NB4 (cell line): ENCODE data around the gene FSIP1.
"Not testable (repeated sequence)": the region's sequence is repeated elsewhere in the genome, so short reads cannot be mapped to it uniquely, and the experiment has no call there.

Experiments used
- DNase-seq: peaks from one replicate; pipeline ENCODE4 v3.0.0; 2010; ENCODE audit warnings: low read depth
- H3K4me3 ChIP-seq: one replicate; pipeline ENCODE4 v1.5.1; 2011; ENCODE audit warnings: mild to moderate bottlenecking, low read depth, low read length, moderate library complexity
- MYC ChIP-seq: IDR thresholded peaks from 2 replicates; pipeline ENCODE4 v1.6.1; 2011; ENCODE audit warnings: low read depth, low read length
- POLR2A ChIP-seq: IDR thresholded peaks from 2 replicates; pipeline ENCODE4 v1.6.1; 2011; ENCODE audit warnings: mild to moderate bottlenecking; ENCODE audit not compliant: insufficient read length; ENCODE audit errors: extremely low read depth
- TF ChIP-seq, protein P1 (sequence below): IDR thresholded peaks from one replicate; pipeline ENCODE4 v1.5.1; 2012; ENCODE audit warnings: low read depth, low read length
- TF ChIP-seq, protein P2 (sequence below): IDR thresholded peaks from 2 replicates; pipeline ENCODE4 v1.6.1; 2011; ENCODE audit warnings: low read depth, low read length

Gene FSIP1

DNA sequence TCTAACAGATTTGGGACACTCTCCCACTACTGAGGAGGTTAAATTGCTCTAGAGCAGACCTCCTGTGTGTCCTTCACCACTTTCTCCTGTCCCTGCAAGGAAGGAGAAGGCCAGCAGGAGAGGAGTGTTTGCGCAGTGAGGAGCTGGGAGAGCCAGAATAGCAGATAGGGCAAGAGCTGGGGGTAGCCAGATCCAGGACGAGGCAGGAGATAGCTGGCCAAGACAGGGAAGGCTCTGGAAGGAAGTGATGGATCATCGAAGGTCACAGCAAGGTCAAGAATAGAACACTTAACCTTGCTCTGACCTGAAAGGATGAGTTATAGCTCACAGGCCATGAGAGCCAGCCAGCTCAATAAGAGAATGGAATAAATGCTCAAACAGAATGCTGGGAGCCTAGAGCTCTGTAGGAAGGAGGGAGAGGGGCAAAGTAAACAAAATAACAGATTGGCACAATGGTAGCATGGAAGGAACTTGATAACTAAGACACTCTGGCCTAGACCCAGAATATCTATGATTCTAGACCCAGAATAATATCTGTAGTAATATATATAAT lies 37.5 kb upstream of the FSIP1 start:
- H3K4me3 ChIP-seq: no peak overlapping the region
- no peak for DNase-seq
- no peak for TF ChIP-seq MYC
- TF ChIP-seq, protein P1, sequence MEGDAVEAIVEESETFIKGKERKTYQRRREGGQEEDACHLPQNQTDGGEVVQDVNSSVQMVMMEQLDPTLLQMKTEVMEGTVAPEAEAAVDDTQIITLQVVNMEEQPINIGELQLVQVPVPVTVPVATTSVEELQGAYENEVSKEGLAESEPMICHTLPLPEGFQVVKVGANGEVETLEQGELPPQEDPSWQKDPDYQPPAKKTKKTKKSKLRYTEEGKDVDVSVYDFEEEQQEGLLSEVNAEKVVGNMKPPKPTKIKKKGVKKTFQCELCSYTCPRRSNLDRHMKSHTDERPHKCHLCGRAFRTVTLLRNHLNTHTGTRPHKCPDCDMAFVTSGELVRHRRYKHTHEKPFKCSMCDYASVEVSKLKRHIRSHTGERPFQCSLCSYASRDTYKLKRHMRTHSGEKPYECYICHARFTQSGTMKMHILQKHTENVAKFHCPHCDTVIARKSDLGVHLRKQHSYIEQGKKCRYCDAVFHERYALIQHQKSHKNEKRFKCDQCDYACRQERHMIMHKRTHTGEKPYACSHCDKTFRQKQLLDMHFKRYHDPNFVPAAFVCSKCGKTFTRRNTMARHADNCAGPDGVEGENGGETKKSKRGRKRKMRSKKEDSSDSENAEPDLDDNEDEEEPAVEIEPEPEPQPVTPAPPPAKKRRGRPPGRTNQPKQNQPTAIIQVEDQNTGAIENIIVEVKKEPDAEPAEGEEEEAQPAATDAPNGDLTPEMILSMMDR: no peak
- TF ChIP-seq POLR2A: no peak
- TF ChIP-seq, protein P2, sequence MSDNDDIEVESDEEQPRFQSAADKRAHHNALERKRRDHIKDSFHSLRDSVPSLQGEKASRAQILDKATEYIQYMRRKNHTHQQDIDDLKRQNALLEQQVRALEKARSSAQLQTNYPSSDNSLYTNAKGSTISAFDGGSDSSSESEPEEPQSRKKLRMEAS: no peak

DNA sequence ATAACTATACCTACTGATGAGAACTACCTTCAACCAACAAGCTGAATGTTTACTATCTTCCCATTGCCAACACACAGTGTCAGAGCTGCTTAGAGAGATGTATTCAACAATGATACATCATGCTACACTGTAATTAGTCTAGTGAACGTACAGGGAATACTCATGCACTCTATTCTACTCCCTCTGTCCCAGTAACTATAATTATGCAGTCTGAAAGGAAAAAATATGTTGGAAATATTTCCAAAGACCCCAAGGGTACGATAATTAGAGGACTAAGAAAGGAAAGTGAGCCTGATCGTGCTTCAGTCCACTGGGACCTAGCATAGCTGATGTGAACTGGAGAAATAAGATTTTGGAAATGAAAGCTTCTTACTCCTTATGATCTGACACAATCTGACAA lies 36.9 kb upstream of the FSIP1 start:
- DNase-seq: no peak
- no peak overlapping the region for H3K4me3 ChIP-seq
- TF ChIP-seq, protein P2: no peak
- TF ChIP-seq POLR2A (no peak), MYC (no peak)
- TF ChIP-seq, protein P1: no peak

DNA sequence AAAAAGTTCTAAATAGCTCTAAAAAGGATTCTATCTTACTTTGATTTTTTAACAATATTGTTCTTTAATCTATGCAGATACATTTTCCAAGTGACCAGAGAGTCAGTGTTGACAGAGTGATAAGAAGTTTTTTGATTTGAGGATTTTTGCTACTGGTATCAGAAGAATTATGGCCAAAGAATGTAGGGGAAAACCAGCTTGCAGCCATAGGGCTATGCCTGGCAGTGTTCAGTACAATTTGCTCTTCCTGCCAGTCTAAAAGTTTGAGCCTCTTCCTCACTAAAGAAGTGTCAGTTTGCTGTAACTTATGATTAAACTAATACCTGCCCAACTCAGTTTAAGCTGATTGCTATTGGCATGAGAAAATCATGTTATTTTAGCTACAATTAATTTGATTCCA lies 35.3 kb upstream of the FSIP1 start:
- TF ChIP-seq MYC (no peak), POLR2A (no peak)
- TF ChIP-seq, protein P2: no peak
- TF ChIP-seq, protein P1: no peak
- DNase-seq: no peak

DNA sequence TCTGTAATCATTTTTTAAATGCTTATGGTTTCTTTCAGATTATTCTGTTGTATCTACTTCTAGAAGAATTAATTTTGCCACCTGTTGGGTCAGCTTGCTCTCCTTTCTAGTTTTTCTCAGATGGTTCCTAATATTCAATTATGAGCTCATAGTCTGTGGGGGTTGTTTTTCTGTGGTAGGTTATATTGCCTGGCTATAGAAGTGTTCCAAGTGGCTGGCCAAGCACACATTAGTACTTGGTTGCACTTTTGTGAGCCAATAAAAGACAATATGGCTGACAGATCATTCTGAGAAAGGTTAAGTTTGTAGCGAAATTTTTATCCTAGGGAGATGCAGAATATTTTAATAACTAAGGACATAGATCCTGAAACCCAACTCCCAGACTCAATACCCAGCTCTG lies 31.8 kb upstream of the FSIP1 start:
- H3K4me3 ChIP-seq: no peak overlapping the region
- TF ChIP-seq POLR2A: no peak
- no peak for TF ChIP-seq MYC
- TF ChIP-seq, protein P1: no peak
- TF ChIP-seq, protein P2: no peak
- DNase-seq: no peak

More for the DNA sequence above, 35.3 kb upstream of the FSIP1 start:
- H3K4me3 ChIP-seq: no peak overlapping the region

DNA sequence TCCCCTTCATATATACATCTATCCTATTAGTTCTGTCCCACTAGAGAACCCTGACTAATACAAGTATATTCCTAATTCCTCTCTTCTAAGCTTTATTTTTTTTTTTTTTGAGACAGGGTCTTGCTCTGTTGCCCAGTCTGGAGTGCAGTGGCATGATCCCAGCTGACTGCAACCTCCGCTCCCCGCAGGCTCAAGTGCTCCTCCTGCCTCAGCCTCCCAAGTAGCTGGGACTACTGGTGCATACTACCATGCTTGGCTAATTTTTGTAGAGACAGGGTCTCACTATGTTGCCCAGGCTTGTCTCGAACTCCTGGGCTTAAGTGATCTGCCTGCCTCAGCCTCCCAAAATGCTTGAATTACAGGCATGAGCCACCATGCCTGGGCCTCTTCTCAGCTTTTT lies 30.0 kb upstream of the FSIP1 start:
- H3K4me3 ChIP-seq, DNase-seq: not testable (repeated sequence)

DNA sequence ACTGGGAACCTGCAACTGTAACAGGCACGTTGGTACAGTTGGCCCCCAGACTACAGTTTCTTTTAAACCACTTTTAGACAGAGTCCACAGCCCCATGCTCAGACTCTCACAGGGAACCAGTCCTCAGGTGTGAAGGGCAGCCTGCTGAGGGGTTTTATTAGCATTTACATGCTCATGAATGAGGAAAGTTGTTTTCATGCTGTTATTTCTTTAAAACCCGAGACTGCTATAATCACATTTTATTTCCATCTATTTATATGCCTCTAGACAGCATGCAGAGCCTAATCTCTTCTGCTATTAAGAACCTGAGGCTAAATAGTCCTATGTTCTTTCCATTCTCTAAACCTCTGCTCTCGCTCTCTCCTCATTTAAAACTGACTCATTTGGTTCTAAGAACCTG lies 26.3 kb upstream of the FSIP1 start:
- H3K4me3 ChIP-seq: no peak overlapping the region
- no peak for DNase-seq
- no peak for TF ChIP-seq MYC
- TF ChIP-seq, protein P1: no peak
- no peak for TF ChIP-seq POLR2A
- TF ChIP-seq, protein P2: no peak
